ENCODE data around the gene LSM7.

DNA sequence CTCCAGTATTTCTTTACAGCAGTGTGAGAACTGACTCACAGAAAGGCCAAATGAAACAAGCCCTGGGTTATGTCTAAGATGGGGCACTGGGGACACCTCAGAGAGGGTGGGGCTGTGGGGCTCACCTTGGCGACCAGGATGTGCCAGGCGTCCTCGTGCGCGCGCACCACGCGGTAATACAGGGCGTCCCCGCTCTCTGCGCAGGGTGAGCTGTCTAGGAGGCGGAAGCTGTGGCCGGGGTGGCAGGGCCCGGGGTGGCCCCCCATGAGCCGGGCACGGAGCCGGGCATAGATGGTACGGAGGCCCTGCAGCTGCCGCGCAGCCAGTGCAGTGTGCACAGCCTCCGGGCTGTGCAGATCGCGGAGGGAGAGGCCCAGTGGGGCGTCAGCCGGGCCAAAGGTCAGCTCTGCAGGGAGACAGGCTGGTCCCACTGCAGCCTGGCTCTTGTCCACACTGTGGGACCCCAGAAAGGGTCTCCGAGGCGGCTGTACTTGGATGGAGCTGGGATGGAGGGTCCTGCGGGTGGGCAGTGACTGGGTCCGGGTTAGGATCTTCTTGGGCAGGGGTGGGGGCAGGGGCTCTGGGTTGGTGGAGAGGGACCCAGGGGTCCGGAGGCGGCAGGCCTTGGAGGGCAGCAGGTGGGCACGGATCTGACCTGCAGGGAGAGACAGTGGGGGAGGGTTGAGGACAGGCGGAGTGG lies 49.8 kb downstream of the LSM7 start:
- TF ChIP-seq POLR2A (IDR thresholded peaks at IDR 0.05; ENCODE audit: low read length) (no peak), GATA1 (IDR thresholded peaks at IDR 0.05; ENCODE audit: low read depth, low read length) (no peak)

Data from erythroblast (primary cell).